CD4-positive, alpha-beta T cell treated with Interferon alpha-2 for 1 hour (primary cell): ENCODE results near the gene LAMA1.
"Not testable (repeated sequence)": the region's sequence is repeated elsewhere in the genome, so short reads cannot be mapped to it uniquely, and the experiment has no call there.

ENCODE experiments used
- DNase-seq, 2 donors: peaks; one replicate each; pipeline ENCODE4 v3.0.0-alpha.2; 2020 to 2022

Gene LAMA1, protein sequence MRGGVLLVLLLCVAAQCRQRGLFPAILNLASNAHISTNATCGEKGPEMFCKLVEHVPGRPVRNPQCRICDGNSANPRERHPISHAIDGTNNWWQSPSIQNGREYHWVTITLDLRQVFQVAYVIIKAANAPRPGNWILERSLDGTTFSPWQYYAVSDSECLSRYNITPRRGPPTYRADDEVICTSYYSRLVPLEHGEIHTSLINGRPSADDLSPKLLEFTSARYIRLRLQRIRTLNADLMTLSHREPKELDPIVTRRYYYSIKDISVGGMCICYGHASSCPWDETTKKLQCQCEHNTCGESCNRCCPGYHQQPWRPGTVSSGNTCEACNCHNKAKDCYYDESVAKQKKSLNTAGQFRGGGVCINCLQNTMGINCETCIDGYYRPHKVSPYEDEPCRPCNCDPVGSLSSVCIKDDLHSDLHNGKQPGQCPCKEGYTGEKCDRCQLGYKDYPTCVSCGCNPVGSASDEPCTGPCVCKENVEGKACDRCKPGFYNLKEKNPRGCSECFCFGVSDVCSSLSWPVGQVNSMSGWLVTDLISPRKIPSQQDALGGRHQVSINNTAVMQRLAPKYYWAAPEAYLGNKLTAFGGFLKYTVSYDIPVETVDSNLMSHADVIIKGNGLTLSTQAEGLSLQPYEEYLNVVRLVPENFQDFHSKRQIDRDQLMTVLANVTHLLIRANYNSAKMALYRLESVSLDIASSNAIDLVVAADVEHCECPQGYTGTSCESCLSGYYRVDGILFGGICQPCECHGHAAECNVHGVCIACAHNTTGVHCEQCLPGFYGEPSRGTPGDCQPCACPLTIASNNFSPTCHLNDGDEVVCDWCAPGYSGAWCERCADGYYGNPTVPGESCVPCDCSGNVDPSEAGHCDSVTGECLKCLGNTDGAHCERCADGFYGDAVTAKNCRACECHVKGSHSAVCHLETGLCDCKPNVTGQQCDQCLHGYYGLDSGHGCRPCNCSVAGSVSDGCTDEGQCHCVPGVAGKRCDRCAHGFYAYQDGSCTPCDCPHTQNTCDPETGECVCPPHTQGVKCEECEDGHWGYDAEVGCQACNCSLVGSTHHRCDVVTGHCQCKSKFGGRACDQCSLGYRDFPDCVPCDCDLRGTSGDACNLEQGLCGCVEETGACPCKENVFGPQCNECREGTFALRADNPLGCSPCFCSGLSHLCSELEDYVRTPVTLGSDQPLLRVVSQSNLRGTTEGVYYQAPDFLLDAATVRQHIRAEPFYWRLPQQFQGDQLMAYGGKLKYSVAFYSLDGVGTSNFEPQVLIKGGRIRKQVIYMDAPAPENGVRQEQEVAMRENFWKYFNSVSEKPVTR (N-terminal part only)

DNA sequence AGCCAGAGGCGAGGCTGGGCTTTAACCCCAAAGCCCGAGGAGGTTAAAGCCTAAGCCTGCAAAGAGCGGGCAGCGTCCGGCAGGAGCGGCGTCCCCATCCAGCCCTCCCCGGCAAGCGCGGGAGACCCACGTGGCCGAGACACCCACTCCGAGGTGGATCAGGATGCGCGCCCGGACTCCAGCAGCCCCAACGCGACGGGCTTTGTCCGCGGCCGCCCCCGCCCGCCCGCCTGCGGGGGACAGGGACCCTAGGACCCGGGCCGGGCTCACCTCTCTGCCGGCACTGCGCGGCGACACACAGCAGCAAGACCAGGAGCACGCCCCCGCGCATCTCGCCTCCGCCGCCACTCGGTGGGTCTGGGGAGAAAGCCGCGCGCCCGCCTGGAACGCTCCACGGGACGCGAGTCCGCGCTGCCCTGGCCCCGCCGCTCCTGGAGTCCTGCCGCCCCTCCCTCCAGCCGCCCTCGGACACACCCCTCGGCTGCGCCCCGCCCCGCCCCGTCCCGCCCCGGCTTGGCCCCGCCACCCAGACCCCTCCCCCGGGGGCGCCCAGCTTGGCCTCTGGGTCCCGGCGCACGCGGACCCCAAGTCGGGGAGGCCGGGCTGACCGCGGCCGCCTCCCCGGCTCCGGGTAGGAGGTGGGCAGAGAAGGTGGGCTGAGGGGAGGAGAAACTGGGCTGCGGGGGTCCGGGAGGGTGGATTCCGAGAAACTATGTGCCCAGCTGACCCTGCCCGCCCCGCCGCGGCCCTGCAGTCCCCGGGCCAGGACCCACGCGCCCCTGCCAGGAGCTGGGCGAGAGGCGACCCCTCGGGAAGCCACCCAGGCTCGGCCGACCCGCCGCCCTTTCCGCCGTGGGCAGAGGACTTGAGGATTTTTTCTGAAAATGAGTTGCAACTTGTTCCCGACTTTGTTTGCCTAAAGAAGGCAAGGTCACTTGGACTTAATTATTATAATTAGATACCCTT, at the start of gene LAMA1:
TSS of gene LAMA1 (minus strand) at position 408 of the 966 bp plus-strand sequence. CDS start at position 331, 77 bp downstream.
- no peak for DNase-seq

DNA sequence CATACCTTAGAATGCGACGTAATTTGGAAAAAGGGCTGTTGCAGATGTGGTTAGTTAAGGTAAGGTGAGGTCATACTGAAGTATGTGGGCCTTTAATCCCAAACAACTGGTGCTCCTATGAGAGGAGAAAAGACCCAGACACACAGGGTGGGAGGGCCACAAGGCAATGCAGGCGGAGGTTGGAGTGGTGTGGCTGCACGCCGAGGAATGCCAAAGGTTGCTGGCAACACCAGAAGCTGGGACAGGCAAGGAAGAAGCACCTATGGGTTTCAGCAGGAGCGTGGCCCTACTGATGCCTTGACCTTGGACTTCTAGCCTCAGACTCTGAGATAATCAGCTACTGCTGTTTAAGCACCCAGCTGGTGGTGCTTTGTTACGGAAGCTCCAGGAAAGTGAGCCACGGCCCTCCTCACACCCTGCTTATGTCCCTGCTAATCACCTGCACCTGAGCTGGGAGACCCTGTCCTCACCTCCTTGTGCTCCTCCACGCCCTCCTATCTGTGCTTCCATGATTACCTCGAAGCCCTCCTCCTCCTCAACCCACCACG, 48.3 kb upstream of the LAMA1 start:
- DNase-seq, result no peak

DNA sequence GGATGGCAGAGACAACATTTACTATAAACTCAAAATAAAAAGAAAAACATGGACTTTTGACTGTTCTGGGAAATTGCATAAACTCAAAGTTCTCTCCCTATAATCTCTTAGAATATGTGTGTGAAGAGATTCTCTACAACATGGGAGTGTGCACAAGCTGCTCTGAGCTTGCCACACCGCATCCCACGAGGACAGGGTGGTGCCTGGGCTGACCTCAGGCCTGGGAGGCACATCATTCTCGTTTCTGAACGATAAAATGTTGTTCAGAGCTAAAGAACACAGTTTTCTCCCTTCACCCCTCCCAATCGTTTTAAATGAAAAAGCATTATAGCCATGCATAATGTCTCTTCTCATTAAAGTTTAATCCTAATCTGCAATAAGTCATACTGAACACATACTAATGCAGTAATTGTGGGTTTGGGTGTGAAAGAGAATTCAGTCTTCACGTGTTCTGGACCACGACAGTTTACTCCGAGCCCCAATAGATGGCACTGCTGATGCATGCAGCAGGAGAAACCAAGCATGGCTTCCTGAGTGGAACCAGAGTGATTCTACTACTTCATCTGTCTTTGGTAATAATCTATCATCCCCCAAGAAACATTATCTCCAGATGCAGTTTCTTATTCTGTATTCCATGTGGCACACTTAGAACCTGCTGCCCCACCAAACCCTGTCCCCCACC, 46.9 kb upstream of the LAMA1 start:
- DNase-seq, result no peak

DNA sequence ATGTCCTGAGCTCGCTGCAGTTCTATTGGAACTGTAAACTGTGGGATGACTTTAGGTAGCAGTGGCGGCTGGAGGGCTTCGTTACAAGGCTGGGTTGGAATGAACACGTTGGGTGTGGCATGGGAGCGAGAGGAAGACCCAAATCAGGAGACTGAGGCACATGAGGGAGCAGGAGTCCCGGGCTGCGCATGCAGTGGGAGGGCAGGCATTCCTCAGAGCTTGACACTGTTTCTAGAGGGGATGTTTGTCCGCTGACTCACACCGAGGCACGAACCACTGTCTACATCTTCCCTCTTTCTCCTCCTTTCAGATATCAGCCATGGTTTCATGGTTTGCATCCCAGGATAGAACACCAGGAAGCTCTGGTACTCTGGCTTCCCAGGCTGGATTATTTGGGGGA, 40.6 kb upstream of the LAMA1 start:
- no peak for DNase-seq

DNA sequence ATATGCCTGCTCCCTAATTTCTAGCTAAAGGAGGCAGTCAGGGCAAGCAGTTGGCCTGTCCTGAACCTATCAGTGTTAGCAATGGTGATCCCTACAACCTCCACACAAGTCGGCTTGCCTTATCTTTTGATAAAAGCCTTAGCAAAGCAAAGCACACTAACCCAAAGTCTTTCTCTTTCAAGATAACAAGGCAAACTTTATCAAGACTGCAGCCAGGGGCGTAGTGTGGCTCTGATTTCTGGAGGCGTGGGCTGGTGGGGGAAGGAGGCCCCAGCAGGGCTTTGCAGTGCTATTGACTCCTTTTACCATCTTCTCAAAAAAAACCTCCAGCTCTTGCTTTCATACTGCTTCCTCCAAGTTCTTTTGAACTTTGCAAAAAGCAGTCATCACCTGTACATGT, 40.2 kb upstream of the LAMA1 start:
- no peak for DNase-seq

DNA sequence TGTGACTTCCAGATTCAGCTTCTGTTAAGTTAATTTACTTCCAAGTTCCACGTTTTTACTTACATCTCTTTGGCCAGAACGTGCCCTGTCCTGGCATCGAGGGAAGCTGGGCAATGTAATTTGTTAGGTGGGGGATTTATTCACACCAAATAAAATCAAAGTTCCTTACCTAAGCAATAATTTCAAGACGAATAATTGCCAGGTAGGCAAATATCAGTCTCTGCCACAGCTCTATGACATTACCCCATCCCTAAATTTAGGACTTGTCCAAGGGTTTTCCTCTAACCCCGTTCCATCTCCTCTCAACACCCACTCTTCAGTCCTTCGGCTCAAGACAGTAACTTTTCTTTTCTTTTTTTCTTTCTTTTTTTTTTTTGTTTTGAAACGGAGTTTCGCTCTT, 38.3 kb upstream of the LAMA1 start:
- no peak for DNase-seq

DNA sequence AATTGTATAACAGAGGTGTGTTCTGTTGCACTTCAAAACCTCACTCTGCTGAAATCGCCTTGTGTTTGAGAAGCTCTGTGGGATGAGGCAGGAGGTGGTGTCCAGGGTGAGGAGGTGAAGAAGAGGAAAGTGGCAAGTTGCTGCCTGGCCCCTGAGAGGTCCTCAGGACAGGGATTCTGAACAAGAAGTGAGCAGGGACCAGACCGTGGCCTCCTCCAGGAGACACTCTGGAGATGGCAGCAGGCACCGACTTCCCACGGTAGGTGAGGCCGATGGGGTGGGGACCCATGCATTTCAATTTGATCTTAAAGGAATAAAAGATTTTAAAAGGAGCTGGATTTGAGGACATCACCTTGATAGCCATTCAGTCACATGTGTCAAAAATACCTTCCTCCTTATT, 37.5 kb upstream of the LAMA1 start:
- no peak for DNase-seq

DNA sequence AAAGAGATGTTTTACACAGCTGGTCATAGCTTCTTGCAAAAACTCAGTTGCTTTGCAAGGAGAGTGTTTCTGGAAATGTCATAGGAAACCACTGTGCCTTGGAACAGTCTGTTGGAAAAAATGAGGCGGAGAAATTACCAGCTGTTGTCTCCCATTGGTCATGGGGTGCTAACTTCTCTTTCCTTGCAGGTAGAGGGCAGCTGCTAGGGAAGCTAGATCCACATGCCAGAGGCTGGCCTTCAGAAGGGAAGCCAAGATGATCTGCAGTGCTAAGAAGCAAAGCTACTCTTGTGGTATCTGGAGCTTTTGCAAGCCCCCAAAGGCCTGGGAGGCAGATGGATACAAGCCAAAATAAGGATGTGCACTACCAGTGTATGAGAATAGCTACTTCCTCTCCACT, 34.8 kb upstream of the LAMA1 start:
- no peak for DNase-seq

DNA sequence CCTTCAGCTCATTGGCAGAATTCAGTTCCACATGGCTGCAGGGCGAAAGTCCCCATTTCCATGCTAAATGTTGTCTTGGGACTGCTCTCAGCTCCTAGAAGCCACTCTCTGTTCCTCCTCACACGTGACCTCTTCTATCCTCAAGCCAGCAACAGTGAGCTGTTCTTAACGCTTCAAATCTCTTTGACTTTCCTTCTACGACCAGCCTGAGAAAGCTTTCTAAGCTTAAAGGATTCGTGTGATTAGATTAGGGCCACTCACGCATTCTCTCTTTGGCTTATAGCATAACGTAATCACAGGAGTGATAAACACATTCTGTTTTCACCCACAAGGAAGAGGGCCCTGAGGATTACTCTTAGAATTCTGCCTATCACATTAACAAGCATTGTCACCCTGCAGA, 29.8 kb upstream of the LAMA1 start:
- DNase-seq, result no peak

DNA sequence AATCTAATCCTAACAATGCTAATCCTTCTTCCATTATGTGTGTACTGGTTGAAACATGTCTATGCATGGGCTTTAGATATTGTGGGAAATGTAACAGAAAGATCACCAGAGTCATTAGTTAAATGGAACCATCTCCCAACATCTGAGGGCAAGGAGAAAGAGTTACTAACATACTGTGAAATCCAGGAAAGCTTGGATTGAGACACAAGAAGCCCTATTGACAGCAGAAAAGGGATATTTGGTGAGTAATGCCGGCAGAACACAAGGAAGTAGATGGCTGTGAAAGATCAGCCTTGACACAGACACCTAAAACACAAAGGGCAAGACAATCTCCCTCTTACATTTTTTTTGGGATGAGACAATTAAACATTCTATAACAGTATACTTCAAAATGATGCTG, 28.5 kb upstream of the LAMA1 start:
- no peak for DNase-seq

DNA sequence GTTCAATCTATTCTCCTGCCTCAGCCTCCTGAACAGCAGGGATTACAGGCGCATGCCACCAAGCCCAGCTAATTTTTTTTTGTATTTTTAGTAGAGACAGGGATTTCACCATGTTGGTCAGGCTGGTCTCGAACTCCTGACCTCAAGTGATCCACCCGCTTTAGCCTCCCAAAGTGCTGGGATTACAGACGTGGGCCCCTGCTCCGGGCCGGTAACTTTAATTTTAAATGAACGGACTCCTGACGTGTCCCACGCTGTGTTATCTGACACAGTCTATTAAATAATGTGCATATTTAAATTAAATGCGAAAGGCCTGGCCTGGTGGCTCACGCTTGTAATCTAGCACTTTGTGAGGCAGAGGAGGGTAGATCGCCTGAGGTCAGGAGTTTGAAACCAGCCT, 27.3 kb upstream of the LAMA1 start:
- not testable (repeated sequence) for DNase-seq

DNA sequence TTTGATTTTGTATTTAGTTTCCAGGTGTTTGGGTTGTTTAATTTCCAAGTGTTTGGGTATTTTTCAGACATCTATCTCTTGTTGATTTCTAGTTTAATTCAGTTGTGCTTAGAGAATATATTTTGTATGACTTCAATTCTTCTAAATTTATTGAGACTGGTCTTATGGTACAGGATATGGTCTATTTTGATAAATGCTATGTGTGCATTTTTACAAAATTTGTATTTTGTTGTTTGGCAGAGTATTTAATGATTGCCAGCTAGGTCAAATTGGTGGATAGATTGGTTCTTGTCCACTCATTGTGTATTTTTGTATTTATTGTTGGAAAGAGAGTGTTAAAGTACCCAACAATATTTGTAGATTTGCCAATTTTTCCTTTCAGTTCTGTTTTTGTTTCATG, 23.7 kb upstream of the LAMA1 start:
- no peak for DNase-seq

DNA sequence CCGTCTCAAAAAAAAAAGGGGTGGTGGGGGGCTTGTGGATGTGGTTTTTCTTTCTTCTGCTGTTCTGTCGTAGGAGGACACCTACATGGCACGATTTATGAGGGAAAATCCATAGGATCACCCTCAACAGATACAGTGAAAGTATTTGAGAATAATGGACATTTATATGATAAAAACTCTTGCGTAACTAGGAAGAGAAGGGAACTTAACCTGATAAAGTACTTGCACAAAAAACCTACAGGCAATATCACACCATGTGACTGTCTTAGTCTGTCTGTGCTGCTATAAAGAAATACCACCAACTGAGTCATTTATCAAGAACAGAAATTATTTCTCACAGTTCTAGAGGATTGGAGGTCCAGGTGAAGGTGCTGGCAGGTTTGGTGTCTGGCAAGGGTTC, 21.8 kb upstream of the LAMA1 start:
- DNase-seq, result no peak

DNA sequence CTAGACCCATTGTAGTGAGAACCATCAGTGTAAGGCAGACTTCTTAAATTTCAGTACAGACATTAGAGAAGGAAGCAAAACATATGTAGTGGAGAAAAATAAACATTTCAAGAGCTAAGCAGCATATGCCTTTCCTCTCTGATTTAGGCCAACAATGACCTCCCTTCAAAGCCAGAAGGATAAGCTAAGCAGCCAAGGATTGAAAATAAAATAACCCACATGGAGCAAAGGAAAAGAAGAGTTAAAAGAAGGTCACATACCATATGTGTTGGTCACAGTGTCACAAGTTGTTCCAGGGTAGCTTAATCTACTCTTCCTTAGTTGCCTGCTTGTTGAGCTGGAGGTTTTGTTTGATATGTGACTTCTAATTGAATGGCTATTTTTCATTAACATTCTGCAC, 15.6 kb upstream of the LAMA1 start:
- DNase-seq, result no peak

DNA sequence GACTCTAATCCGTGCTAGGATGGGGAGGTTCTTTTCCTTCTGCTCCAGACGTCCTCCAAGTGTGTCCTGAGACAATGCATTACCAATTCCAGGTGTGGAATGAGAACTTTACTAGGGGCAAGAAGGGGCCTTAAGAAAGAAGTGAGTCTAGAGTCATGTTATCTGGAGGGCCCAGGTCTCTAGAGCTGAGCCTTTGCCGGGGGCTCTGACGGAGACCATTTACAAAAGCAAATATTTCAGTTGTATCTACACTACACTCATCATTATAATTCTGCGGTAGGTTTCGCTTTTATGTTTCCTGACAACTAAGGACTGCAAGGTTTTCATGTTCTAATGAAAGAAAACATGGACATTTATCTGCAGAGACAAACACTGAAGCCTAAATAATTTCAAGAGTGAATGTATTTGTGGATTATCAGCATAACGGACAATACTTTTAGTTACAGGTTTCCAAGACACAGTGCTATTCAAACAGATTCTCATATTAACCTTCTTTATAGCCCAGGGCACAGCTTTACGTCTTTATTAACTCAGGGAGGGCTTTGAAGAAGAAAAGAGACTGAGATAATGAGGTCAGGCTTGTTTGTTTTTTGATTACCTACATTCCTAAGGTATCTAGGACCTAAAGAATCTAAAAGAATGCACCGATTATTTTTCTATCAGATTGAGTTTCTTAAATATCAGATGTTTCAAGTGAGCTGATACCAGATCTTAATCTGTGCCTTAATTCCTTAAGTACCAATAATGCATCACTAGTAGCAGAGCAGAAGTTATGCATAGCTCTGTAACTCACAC, 15.0 kb upstream of the LAMA1 start:
- no peak for DNase-seq

DNA sequence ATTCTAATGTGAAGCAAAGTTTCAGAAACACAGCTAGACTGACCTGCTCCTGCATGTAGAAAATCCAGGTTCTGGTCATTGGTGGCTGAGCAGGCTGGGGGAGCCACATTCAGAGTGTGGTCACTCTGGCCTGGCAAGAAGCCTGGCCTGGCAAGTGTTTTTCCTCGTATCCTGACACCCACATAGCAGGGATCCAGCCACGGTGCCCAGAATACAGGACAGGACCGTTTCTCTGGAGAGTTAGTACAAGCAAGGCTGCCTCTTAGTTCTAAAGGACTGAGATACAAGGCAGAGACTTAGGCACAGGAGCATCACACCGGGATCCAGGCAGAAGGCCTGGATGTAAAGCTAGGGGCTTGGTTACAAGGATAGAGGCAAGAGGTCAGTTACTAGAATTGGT, 4.8 kb upstream of the LAMA1 start:
- DNase-seq, result no peak

DNA sequence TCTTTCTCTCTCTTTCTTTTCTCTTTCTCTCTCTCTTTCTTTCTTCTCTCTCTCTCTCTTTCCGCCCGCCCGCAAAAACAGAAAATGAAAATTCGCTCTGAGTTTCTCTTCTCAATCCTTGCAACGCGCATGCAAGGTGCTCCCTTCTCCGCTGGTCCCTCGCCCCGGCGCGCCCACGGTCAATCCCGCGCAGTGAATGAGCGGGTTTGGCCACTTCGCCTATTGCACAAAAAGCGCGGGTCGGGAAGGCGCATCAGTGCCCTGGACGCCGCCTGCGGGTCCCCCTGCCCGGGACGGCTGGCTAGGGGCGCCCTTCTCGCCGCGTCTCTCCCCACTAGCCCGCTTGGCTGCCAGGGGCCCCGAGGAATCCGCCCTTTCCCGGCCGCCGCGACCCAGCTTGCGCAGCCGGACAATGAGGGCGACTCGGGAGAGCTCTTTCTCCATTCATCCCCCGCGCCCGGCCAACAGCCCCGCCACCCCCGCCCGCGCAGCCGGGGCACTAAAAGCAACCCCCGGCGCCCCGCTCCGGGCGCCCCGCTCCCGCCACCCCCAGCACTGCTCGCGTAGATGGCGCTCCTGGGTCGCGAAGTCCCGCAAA, 706 bp downstream of the LAMA1 start:
- DNase-seq, result no peak

DNA sequence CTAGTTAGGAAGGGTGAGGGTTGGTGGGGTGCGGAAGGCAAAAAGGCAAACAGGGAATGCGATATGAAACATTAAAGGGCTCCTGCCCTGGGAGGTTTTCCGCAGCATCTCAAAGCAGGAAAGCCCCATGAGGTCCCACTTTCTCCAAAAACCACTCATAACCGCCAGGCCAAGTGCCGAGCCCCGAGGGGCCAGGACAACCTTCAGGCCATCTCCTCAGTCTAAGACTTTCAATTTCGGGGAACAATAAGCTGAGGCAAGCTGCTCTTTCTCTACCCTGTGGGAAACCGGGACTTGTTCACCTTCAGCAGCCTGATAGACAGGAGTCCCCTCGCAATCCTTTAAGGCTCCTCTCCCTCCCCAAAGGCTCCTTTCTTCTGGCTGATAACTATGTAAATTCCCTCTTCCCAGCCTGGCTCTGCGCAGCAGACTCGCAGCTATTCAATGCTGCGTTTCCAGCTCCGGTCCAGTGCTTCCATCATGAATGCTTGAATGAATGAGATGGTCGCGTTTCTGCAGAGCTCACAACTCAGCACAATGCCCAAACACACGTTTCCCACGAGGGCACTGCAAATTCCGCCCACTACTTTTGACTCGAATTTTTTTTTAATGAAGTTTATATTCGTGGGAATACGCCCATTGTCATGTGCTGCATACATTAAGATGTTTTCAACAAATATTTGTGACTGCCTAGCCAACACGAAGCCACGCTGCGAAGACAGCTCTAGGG, 1.4 kb downstream of the LAMA1 start:
- DNase-seq, result no peak

DNA sequence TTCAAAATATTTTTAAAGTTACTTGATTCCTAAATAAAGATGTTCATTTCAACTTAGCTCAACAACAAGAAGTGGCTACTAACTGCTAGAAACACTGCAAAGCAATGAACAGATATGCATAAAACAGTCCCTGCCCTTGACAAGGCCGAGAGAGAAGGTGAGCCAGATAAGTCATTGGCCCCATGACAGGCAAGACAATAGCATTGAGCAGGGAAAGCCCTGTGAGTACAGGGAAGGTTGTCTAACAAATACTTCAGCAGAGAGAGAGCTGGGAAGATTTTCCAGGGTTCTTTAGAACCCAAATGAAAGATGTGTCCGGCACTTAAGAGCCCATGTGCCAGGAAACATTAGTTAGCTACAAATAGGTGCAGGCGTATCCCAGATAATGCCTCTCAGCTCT, 4.7 kb downstream of the LAMA1 start:
- no peak for DNase-seq
